ENCODE data around the gene AP1M1. TPM values are rescaled to one million over a fixed set of nuclear protein-coding genes. Genes with fewer than 3 reads are reported as not detected.

The AP1M1 gene
- total RNA-seq, 1 experiment from 2014 or later, result 52.8 TPM

DNA sequence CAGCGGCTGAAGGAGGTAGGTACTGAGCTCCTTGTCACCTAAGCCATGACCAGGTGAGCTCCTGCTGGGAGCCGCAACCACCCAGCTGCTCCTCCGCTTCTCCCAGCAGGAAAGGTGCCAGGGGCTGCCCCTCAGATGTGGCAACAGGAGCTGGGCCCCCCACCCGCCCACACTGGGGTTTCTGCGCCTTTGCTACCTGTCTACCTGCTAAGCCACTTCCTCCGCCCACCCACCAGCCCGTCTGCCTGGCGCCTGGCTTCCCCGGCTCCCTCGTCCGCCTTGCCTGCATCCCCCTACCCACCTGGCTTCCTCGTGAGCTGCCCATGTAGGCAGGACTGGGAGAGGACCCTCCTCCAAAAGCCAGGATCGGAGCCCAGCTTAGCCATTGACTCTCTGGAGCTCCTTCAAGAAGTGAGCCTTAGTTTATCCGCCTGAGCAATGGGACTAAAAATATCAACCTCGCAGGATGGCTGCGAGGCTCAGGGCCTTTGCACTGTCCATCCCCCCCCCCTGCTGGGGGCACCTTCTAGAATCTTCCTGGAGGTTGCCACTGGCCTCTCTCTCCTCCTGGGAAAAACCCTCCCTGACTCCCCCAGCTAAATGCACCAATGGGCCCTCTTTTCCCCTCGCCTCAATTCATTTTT is 71.1 kb downstream of the AP1M1 start:
- H2AFZ ChIP-seq, result no peak overlapping the region
- no peaks in the 10 kb centered on the region for H3K4me1 ChIP-seq (replicated peaks; ENCODE audit: insufficient read depth)
- no peaks in the 10 kb centered on the region for H3K9me3 ChIP-seq (ENCODE audit: insufficient read depth, low read depth)
- no peak overlapping the region for H3K4me2 ChIP-seq
- H3K4me3 ChIP-seq, result no peak overlapping the region
- H3K27me3 ChIP-seq (ENCODE audit: insufficient read depth, low read depth), result no peaks in the 10 kb centered on the region
- H3K36me3 ChIP-seq (ENCODE audit: low read depth), result no peaks in the 10 kb centered on the region
- CTCF ChIA-PET, result no interaction called here
- H4K20me1 ChIP-seq (ENCODE audit: insufficient read depth), result no peaks in the 10 kb centered on the region
- H3K79me2 ChIP-seq (ENCODE audit: low read depth), result no peaks in the 10 kb centered on the region
- BruUV-seq (replicated peaks), result no TSS peak
- no peaks in the 10 kb centered on the region for H3K9me2 ChIP-seq (ENCODE audit: insufficient read depth)
- POLR2A ChIA-PET (ENCODE audit: unreplicated experiment), result interaction anchor here (0.6 kb wide), 1 partner anchor 70 kb away, joined by 3 read pairs; no protein-coding TSS in a partner anchor
- TF ChIP-seq, protein P1, sequence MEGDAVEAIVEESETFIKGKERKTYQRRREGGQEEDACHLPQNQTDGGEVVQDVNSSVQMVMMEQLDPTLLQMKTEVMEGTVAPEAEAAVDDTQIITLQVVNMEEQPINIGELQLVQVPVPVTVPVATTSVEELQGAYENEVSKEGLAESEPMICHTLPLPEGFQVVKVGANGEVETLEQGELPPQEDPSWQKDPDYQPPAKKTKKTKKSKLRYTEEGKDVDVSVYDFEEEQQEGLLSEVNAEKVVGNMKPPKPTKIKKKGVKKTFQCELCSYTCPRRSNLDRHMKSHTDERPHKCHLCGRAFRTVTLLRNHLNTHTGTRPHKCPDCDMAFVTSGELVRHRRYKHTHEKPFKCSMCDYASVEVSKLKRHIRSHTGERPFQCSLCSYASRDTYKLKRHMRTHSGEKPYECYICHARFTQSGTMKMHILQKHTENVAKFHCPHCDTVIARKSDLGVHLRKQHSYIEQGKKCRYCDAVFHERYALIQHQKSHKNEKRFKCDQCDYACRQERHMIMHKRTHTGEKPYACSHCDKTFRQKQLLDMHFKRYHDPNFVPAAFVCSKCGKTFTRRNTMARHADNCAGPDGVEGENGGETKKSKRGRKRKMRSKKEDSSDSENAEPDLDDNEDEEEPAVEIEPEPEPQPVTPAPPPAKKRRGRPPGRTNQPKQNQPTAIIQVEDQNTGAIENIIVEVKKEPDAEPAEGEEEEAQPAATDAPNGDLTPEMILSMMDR (conservative IDR thresholded peaks at IDR 0.05), result no peak
- no peak for TF ChIP-seq EZH2 (IDR thresholded peaks at IDR 0.05; ENCODE audit: low read depth)
- H3K27ac ChIP-seq, result no peak overlapping the region
- 0 out of 2 replicates have a peak, but pooled peaks cover 4% of the 10 kb centered on the region for H3F3A ChIP-seq (ENCODE audit: insufficient read depth, low read depth)
- DNase-seq, result no peak
- intact Hi-C loops (cut with micrococcal nuclease; ENCODE audit: unreplicated experiment), result no loop called here

DNA sequence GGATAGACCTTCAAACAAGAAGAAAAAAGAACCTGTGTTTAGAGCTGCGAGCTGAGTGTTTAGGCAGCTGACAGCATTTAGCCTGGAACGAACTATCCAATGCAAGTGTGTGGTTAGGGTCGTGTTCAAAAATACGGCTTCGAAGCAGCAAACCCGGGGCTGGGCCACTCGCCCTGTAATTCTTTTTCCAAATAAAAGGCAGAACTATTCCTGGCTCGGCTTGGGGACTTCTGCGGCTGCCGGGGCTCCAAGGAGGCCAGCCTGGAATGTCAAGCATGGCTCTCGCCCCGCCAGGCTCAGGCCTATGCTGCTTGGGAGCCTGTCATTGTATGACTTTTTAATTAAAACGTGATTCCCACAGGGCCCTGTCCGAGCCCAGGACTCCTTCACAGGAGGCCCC is 75.2 kb downstream of the AP1M1 start:
- no peak for DNase-seq
- Histone ChIP-seq H3K9me2 (ENCODE audit: insufficient read depth) (no peaks in the 10 kb centered on the region), H3K27me3 (ENCODE audit: insufficient read depth, low read depth) (no peaks in the 10 kb centered on the region), H3K4me2 (no peak overlapping the region), H3K36me3 (ENCODE audit: low read depth) (no peaks in the 10 kb centered on the region), H3K4me1 (replicated peaks; ENCODE audit: insufficient read depth) (no peaks in the 10 kb centered on the region), H3K79me2 (ENCODE audit: low read depth) (no peaks in the 10 kb centered on the region), H3F3A (ENCODE audit: insufficient read depth, low read depth) (no peaks in the 10 kb centered on the region), H3K27ac (no peak overlapping the region), H3K4me3 (no peak overlapping the region), H2AFZ (no peak overlapping the region), H4K20me1 (ENCODE audit: insufficient read depth) (no peaks in the 10 kb centered on the region), H3K9me3 (ENCODE audit: insufficient read depth, low read depth) (no peaks in the 10 kb centered on the region)
- BruUV-seq (replicated peaks), result no TSS peak
- ChIA-PET POLR2A (ENCODE audit: unreplicated experiment) (no interaction called here), CTCF (no interaction called here)
- TF ChIP-seq EZH2 (IDR thresholded peaks at IDR 0.05; ENCODE audit: low read depth), result no peak
- TF ChIP-seq, protein P1 (conservative IDR thresholded peaks at IDR 0.05), result no peak
- intact Hi-C loops (cut with micrococcal nuclease; ENCODE audit: unreplicated experiment), result no loop called here

DNA sequence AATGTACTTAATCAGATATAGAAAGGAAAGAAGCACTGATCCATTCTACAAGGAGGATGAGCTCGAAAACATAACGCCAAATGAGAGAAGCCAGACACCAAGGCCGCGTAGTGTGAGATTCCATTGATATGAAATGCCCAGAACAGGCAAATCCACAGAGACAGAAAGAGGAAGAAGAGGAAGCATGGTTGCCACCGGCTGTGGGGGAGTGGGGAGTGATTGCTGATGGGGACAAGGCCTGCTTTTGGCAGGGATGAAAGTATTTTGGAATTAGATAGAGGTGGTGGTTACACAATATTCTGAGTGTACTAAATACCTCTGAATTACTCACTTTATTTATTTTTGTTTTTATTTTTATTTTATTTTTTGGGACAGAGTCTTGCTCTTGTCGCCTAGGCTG is 76.7 kb downstream of the AP1M1 start:
- no peak for TF ChIP-seq EZH2 (IDR thresholded peaks at IDR 0.05; ENCODE audit: low read depth)
- TF ChIP-seq, protein P1 (conservative IDR thresholded peaks at IDR 0.05), result no peak
- Histone ChIP-seq H3F3A (ENCODE audit: insufficient read depth, low read depth) (peaks cover 9% of the 10 kb centered on the region; the same call in 1 of the 2 replicates), H3K4me3 (no peak overlapping the region), H3K36me3 (ENCODE audit: low read depth) (no peaks in the 10 kb centered on the region), H3K4me2 (no peak overlapping the region), H3K79me2 (ENCODE audit: low read depth) (no peaks in the 10 kb centered on the region), H3K4me1 (replicated peaks; ENCODE audit: insufficient read depth) (peaks cover 7% of the 10 kb centered on the region), H2AFZ (no peak overlapping the region), H3K27ac (no peak overlapping the region), H4K20me1 (ENCODE audit: insufficient read depth) (no peaks in the 10 kb centered on the region), H3K9me2 (ENCODE audit: insufficient read depth) (no peaks in the 10 kb centered on the region), H3K27me3 (ENCODE audit: insufficient read depth, low read depth) (no peaks in the 10 kb centered on the region), H3K9me3 (ENCODE audit: insufficient read depth, low read depth) (no peaks in the 10 kb centered on the region)
- DNase-seq, result no peak
- ChIA-PET POLR2A (ENCODE audit: unreplicated experiment) (interaction anchor here (0.7 kb wide), 1 partner anchor 12 kb away, joined by 3 read pairs; no protein-coding TSS in a partner anchor), CTCF (no interaction called here)
- no TSS peak for BruUV-seq (replicated peaks)
- intact Hi-C loops (cut with micrococcal nuclease; ENCODE audit: unreplicated experiment), result no loop called here

Measured in PC-9 (cell line).